HG02981 (cell line): ENCODE measurements around the gene EPHA3.

Experiments used
- ATAC-seq: cut with Tn5 transposase; IDR thresholded peaks from one replicate; pipeline ENCODE4 v1.9.1; 2021; ENCODE audit warnings: mild to moderate bottlenecking, moderate library complexity; ENCODE audit not compliant: unreplicated experiment

EPHA3 gene

GRCh38 chr3:89434621-89435380 lies 327.4 kb downstream of the EPHA3 start:
- ATAC-seq = no peak

- ATAC-seq = no peak
Observed at GRCh38 chr3:89436846-89437245, 329.4 kb downstream of the EPHA3 start.

- no peak for ATAC-seq
Observed at GRCh38 chr3:89440386-89440785, 333.0 kb downstream of the EPHA3 start.

- no peak for ATAC-seq
Observed at GRCh38 chr3:89441141-89441540, 333.7 kb downstream of the EPHA3 start.

- no peak for ATAC-seq
Observed at GRCh38 chr3:89446593-89446992, 339.2 kb downstream of the EPHA3 start.

- no peak for ATAC-seq
Observed at GRCh38 chr3:89447243-89447642, 339.8 kb downstream of the EPHA3 start.

GRCh38 chr3:89449086-89449485 lies 341.7 kb downstream of the EPHA3 start:
- ATAC-seq = no peak

- no peak for ATAC-seq
Observed at GRCh38 chr3:89452066-89452465, 344.6 kb downstream of the EPHA3 start.

- no peak for ATAC-seq
Observed at GRCh38 chr3:89455240-89455639, 347.8 kb downstream of the EPHA3 start.

- no peak for ATAC-seq
Observed at GRCh38 chr3:89467898-89468363, 360.5 kb downstream of the EPHA3 start.

GRCh38 chr3:89472101-89472500 lies 364.7 kb downstream of the EPHA3 start:
- no peak for ATAC-seq

GRCh38 chr3:89474333-89475130 lies 367.1 kb downstream of the EPHA3 start:
- ATAC-seq = no peak

- no peak for ATAC-seq
Observed at GRCh38 chr3:89488800-89489580, 381.6 kb downstream of the EPHA3 start.

GRCh38 chr3:89490129-89490528 lies 382.7 kb downstream of the EPHA3 start:
- no peak for ATAC-seq

GRCh38 chr3:89494734-89495133 lies 387.3 kb downstream of the EPHA3 start:
- no peak for ATAC-seq

GRCh38 chr3:89503891-89504391 lies 396.5 kb downstream of the EPHA3 start:
- ATAC-seq = no peak

- ATAC-seq = no peak
Observed at GRCh38 chr3:89504432-89504831, 397.0 kb downstream of the EPHA3 start.

- ATAC-seq = no peak
Observed at GRCh38 chr3:89506462-89507103, 399.2 kb downstream of the EPHA3 start.

GRCh38 chr3:89521328-89521727 lies 413.9 kb downstream of the EPHA3 start:
- ATAC-seq = no peak

- no peak for ATAC-seq
Observed at GRCh38 chr3:89522155-89522554, 414.7 kb downstream of the EPHA3 start.

GRCh38 chr3:89525609-89526008 lies 418.2 kb downstream of the EPHA3 start:
- no peak for ATAC-seq
